Measurements from ENCODE around the gene TRIM17. TPM values are rescaled to one million over a fixed set of nuclear protein-coding genes. Genes with fewer than 3 reads are reported as not detected.

TRIM17 gene
- total RNA-seq, 2 donors from 2014 or later = not detected

DNA sequence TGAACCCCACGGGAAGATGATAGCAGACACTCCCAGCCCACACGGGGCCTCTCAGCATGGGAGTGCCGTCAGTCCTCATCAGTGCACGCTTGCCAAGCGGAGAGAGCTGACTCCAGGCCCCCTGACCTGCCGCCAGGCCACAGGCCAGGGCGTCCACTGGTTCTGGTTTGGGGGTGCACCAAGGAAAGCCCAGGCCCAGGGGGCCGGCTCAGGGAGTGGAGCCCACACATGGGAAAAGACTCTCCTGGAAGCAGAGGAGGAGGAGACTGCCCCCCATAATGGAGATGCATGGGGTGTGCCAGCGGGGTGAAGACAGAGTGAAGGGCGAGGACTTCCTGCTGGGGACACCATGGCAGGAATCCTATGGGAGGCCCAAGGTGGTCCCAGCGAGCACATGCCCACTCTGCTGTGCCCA, 16.4 kb downstream of the TRIM17 start:
- peaks cover 25% of the 10 kb centered on the region for H3K36me3 ChIP-seq
- no peak overlapping the region for H3K27ac ChIP-seq
- H3K27me3 ChIP-seq = no peaks in the 10 kb centered on the region
- peaks cover 0 to 19% of the 10 kb centered on the region in 2 donors for H3K4me1 ChIP-seq
- TF ChIP-seq, protein P1, sequence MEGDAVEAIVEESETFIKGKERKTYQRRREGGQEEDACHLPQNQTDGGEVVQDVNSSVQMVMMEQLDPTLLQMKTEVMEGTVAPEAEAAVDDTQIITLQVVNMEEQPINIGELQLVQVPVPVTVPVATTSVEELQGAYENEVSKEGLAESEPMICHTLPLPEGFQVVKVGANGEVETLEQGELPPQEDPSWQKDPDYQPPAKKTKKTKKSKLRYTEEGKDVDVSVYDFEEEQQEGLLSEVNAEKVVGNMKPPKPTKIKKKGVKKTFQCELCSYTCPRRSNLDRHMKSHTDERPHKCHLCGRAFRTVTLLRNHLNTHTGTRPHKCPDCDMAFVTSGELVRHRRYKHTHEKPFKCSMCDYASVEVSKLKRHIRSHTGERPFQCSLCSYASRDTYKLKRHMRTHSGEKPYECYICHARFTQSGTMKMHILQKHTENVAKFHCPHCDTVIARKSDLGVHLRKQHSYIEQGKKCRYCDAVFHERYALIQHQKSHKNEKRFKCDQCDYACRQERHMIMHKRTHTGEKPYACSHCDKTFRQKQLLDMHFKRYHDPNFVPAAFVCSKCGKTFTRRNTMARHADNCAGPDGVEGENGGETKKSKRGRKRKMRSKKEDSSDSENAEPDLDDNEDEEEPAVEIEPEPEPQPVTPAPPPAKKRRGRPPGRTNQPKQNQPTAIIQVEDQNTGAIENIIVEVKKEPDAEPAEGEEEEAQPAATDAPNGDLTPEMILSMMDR (IDR thresholded peaks at IDR 0.05) = no peak
- H3K9me3 ChIP-seq = no peaks in the 10 kb centered on the region
- no peak overlapping the region for H3K4me3 ChIP-seq
- DNase-seq (ENCODE audit: low spot score) = no peak

DNA sequence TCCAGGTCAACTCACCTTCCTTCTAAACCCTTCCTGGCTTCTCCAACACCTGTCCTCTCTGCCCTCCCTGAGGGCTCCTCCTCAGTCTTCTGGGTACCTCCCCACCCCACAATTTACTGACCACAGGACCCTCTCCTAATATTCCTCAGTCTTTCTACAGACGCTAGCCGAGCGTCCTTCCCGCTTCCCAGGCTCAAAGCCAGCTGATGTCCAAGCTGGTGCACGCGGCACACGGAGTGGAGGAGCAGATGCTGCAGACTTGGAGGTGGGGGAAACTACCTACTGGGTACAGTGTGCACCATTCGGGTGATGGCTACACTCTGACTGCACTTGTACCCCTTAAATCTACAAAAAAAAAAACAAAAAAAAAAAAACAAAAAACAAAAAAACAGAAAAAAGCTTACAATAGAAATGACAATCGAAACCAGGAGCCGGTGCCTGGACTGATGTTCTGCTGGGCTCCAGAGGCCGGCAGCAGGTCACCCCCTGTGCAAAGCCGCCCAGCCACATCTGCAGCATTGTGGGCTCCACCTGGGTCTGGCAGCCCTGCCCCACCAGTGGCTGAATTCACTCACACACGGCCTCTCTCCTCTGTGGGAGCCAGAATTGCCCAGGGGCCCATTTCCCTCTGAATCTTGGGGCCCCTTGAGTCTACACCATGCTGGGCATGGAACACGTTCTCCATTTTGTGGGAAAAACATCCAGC, 17.0 kb downstream of the TRIM17 start:
- H3K27ac ChIP-seq = no peak overlapping the region
- TF ChIP-seq, protein P1 (IDR thresholded peaks at IDR 0.05) = no peak
- peaks cover 30% of the 10 kb centered on the region for H3K36me3 ChIP-seq
- no peaks in the 10 kb centered on the region for H3K27me3 ChIP-seq
- H3K4me3 ChIP-seq = no peak overlapping the region
- no peak for DNase-seq (ENCODE audit: low spot score)
- peaks cover 0 to 14% of the 10 kb centered on the region in 2 donors for H3K4me1 ChIP-seq
- no peaks in the 10 kb centered on the region for H3K9me3 ChIP-seq

DNA sequence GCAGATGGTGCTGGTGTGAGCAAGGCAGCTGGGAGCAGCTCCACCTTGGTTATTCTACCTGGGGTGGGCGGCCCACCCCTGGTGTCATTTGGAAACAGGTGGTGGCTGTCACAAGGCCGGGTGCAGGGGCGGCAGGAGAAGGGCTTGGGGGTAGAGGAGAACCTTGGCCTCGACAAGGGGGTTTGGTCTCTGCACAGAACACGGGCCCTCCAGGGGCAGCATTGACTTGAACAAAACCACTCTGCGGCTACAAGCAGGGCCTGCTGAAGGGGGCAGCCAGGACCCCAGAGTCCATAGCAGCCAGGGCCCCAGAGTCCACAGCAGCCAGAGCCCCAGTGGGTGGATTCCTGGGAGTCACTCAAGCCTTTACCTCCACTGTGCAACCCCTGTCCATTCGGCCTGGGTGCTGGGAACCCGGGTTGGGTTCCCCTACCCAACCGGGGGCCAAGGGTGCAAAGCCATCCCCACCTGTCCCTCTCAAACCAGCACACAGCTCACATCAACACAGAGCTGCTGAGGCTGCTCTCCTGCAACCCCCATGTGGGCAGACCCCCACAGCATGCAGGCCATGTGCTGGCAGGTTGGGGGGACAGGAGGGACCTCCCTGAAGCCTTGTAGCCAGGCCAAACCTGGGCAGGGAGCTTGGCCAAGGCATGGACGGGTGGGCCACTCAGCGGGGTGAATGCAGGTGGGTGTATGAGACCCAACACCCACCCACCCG, 17.8 kb downstream of the TRIM17 start:
- DNase-seq (ENCODE audit: low spot score) = no peak
- peaks cover 0 to 9% of the 10 kb centered on the region in 2 donors for H3K4me1 ChIP-seq

DNA sequence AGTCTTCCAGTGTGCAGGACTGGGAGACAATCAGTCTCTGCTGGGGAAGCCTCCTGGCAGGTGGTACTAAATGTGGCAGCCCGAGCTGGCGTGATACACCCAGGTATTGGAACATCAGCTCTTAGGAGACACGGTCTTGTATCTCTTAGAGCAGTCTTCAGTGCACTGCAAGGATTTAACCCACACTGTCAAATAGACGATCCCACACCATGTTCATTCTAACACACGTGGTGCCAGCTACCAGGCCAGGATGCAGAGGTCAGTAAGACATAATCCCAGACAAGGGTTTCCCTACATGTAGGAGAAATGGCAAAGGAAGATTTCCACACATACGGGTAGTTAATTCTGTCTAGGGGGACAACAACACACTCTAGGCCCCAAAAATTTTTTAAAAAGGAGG, 18.7 kb downstream of the TRIM17 start:
- H3K27ac ChIP-seq = no peak overlapping the region
- no peaks in the 10 kb centered on the region for H3K9me3 ChIP-seq
- H3K4me3 ChIP-seq = no peak overlapping the region
- H3K27me3 ChIP-seq = no peaks in the 10 kb centered on the region
- no peak for DNase-seq (ENCODE audit: low spot score)
- peaks cover 0 to 12% of the 10 kb centered on the region in 2 donors for H3K4me1 ChIP-seq
- TF ChIP-seq, protein P1 (IDR thresholded peaks at IDR 0.05) = no peak
- H3K36me3 ChIP-seq = peaks cover 34% of the 10 kb centered on the region

More for the DNA sequence above, 17.8 kb downstream of the TRIM17 start:
- H3K27me3 ChIP-seq = no peaks in the 10 kb centered on the region
- H3K36me3 ChIP-seq = peaks cover 34% of the 10 kb centered on the region
- TF ChIP-seq, protein P1 (IDR thresholded peaks at IDR 0.05) = no peak
- H3K27ac ChIP-seq = no peak overlapping the region
- H3K4me3 ChIP-seq = no peak overlapping the region
- no peaks in the 10 kb centered on the region for H3K9me3 ChIP-seq

DNA sequence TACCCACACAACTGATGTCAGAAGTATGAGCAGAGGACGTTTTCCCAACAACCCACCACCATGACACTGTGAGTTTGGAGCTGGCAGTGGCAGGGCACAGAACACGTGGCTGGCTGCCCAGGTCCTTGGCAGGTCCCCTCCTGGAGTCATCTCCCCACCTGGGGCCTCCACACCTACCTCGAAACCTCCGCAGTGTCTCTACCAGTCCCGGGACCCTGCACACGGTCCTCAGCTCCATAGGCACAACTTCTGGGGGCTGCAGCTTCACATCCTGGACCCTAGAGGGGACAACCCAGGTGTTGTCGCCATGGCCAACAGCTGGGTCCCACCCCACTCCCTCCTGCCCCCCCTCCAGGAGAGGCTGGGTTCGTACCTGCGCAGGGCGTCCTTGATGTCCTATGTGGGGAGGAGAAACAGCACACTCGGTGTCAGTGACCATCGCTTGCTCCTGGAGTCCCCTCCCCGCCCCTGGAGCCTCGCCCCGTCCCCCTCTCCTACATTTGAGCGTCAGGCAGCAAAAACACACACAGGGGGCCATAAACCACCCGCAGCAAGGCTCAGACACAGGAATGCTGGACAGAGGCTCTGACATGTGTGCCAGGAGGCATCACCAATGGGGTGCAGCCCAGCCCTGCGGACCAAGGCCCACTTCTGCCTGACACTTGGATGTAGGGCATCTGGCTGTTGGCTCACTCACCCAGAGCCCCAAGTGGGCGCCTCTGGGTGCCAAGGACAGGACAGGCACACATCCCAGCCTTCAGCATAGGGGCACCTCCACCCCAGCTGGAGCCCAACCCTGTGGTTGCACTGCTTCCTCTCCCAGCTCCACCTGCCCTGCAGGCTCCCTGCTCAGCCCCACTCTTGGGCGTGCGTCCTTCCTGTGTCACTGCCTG, 19.6 kb downstream of the TRIM17 start:
- H3K4me1 ChIP-seq = peaks cover 0 to 15% of the 10 kb centered on the region in 2 donors
- H3K4me3 ChIP-seq = no peak overlapping the region
- DNase-seq (ENCODE audit: low spot score) = no peak
- peaks cover 34% of the 10 kb centered on the region for H3K36me3 ChIP-seq
- H3K27me3 ChIP-seq = no peaks in the 10 kb centered on the region
- TF ChIP-seq, protein P1 (IDR thresholded peaks at IDR 0.05) = no peak
- no peaks in the 10 kb centered on the region for H3K9me3 ChIP-seq
- no peak overlapping the region for H3K27ac ChIP-seq
